ENCODE results near the gene ZBBX.

Gene ZBBX

GRCh38 chr3:167306319-167306718 lies 73.8 kb downstream of the ZBBX start:
- no peak for DNase-seq

GRCh38 chr3:167305340-167305890 lies 74.7 kb downstream of the ZBBX start:
- DNase-seq = peak; percentile 2

- DNase-seq = no peak
Measured at GRCh38 chr3:167304077-167304476, 76.0 kb downstream of the ZBBX start.

- DNase-seq = no peak
Measured at GRCh38 chr3:167302678-167303077, 77.4 kb downstream of the ZBBX start.

GRCh38 chr3:167300207-167300606 lies 79.9 kb downstream of the ZBBX start:
- DNase-seq = no peak

GRCh38 chr3:167289435-167289834 lies 90.7 kb downstream of the ZBBX start:
- DNase-seq = no peak

GRCh38 chr3:167288737-167289136 lies 91.4 kb downstream of the ZBBX start:
- DNase-seq = no peak

- DNase-seq = no peak
Measured at GRCh38 chr3:167287308-167287707, 92.8 kb downstream of the ZBBX start.

GRCh38 chr3:167274141-167274874 lies 105.8 kb downstream of the ZBBX start:
- no peak for DNase-seq

- no peak for DNase-seq
Measured at GRCh38 chr3:167253037-167253436, 127.1 kb downstream of the ZBBX start.

GRCh38 chr3:167251678-167252077 lies 128.4 kb downstream of the ZBBX start:
- DNase-seq = no peak

- DNase-seq = no peak
Measured at GRCh38 chr3:167246252-167246651, 133.8 kb downstream of the ZBBX start.

GRCh38 chr3:167241048-167241845 lies 138.8 kb downstream of the ZBBX start:
- no peak for DNase-seq

GRCh38 chr3:167228135-167228534 lies 152.0 kb downstream of the ZBBX start:
- DNase-seq = peak; percentile 37

GRCh38 chr3:167225821-167226220 lies 154.3 kb downstream of the ZBBX start:
- DNase-seq = no peak

- DNase-seq = no peak
Measured at GRCh38 chr3:167209011-167209410, 171.1 kb downstream of the ZBBX start.

GRCh38 chr3:167203062-167203461 lies 177.0 kb downstream of the ZBBX start:
- DNase-seq = no peak

GRCh38 chr3:167198949-167199600 lies 181.0 kb downstream of the ZBBX start:
- peak; percentile 35 for DNase-seq
